Lower leg skin (tissue), 4 donors: ENCODE data around the gene SH3BGR. TPM values are rescaled to one million over a fixed set of nuclear protein-coding genes. Genes with fewer than 3 reads are reported as not detected.

Experiments used
- DNase-seq, 2 donors: peaks; one replicate each; pipeline ENCODE4 v3.0.0-alpha.2; 2019; ENCODE audit warnings: low spot score in 2 of 2
- H3K4me3 ChIP-seq: fragments of 200-600 bp; sonication (generic); 2 replicates; pipeline ENCODE4 v1.5.1; 2017; ENCODE audit warnings: mild to moderate bottlenecking, low read depth; ENCODE audit not compliant: poor library complexity, severe bottlenecking
- POLR2A ChIP-seq, 2 donors: fragments of 450-650 bp; IDR thresholded peaks; one replicate each; pipeline ENCODE4 v1.6.1; 2016 to 2017; ENCODE audit warnings: antibody characterized with exemption in 2 of 2, mild to moderate bottlenecking in 1 of 2, moderate library complexity in 1 of 2
- WGBS, 2 donors: methylation state at CpG; one replicate each; pipeline ENCODE4 v1.1.5; 2018; 5-methylcytosine and 5-hydroxymethylcytosine counted together
- intact Hi-C: fragments of 100-400 bp; cut with DNase I; formaldehyde crosslinking; loops from one replicate; pipeline ENCODE4 v1.15.0; 2023; ENCODE audit warnings: low total_unique reads
- total RNA-seq, 4 donors: library from RNA; depleted of rRNA; stranded (reverse); fragments of >200 nt; gene quantifications; one replicate each; pipeline ENCODE4 v1.1.0, GENCODE V29; 2016
- TF ChIP-seq, protein P1 (sequence below), 3 donors: fragments of 450-650 bp; IDR thresholded peaks; one replicate each; pipeline ENCODE4 v1.5.1; 2016; ENCODE audit warnings: antibody characterized with exemption in 3 of 3, mild to moderate bottlenecking in 3 of 3, moderate library complexity in 2 of 3

Gene SH3BGR
- total RNA-seq, 4 donors from 2014 or later, result 0.74 to 3.7 (median 3.5) TPM; not detected in 1

DNA sequence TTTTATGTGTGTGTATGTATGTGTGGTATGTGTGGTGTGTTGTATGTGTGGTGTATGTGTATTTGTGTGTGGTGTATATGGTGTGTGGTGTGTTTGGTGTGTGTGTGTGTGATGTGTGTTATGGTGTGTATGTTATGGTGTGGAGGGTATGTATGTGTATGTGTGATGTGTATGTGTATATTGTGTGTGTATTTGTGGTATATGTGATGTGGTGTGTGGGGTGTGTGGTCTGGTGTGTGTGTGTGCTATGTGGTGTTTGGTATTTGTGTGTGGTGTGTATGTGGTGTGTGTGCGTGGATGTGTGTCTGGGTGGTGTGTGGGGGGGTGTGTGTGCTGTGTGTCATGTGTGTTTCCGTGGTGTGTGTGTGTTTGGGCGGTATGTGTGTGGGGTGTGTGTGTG lies 59.3 kb downstream of the SH3BGR start:
- DNase-seq, result no peak
- H3K4me3 ChIP-seq, result no peak overlapping the region
- intact Hi-C loops, result no loop called here
- TF ChIP-seq, protein P1, sequence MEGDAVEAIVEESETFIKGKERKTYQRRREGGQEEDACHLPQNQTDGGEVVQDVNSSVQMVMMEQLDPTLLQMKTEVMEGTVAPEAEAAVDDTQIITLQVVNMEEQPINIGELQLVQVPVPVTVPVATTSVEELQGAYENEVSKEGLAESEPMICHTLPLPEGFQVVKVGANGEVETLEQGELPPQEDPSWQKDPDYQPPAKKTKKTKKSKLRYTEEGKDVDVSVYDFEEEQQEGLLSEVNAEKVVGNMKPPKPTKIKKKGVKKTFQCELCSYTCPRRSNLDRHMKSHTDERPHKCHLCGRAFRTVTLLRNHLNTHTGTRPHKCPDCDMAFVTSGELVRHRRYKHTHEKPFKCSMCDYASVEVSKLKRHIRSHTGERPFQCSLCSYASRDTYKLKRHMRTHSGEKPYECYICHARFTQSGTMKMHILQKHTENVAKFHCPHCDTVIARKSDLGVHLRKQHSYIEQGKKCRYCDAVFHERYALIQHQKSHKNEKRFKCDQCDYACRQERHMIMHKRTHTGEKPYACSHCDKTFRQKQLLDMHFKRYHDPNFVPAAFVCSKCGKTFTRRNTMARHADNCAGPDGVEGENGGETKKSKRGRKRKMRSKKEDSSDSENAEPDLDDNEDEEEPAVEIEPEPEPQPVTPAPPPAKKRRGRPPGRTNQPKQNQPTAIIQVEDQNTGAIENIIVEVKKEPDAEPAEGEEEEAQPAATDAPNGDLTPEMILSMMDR (IDR thresholded peaks at IDR 0.05), result no peak
- no peak for TF ChIP-seq POLR2A (IDR thresholded peaks at IDR 0.05)
- WGBS, 2 donors, result 92 to 96% methylated on average over 3 of the region's 3 CpGs

DNA sequence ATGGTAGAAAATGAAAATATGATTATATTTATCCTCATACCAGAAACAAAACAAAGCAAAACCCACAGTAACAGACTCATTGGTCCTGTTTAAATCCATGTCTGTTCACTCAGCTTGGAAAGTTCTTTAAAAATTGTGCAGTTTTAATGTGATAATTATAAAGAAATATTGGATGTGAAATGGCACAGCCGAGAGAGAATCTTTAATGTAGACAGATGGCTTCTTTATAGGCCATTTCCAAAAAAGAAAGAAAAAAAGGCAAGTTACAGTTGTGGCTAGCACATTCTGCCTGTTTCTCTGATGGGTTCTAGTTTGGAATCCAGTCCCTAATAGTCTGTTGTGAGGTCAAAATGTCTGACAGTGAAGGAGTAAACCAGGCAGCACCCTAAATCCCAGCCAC lies 62.0 kb downstream of the SH3BGR start:
- 80 to 83% methylated on average over 1 of the region's 1 CpG for WGBS, 2 donors
- intact Hi-C loops, result no loop called here
- DNase-seq, result no peak
- no peak for TF ChIP-seq POLR2A (IDR thresholded peaks at IDR 0.05)
- TF ChIP-seq, protein P1 (IDR thresholded peaks at IDR 0.05), result no peak
- no peak overlapping the region for H3K4me3 ChIP-seq

DNA sequence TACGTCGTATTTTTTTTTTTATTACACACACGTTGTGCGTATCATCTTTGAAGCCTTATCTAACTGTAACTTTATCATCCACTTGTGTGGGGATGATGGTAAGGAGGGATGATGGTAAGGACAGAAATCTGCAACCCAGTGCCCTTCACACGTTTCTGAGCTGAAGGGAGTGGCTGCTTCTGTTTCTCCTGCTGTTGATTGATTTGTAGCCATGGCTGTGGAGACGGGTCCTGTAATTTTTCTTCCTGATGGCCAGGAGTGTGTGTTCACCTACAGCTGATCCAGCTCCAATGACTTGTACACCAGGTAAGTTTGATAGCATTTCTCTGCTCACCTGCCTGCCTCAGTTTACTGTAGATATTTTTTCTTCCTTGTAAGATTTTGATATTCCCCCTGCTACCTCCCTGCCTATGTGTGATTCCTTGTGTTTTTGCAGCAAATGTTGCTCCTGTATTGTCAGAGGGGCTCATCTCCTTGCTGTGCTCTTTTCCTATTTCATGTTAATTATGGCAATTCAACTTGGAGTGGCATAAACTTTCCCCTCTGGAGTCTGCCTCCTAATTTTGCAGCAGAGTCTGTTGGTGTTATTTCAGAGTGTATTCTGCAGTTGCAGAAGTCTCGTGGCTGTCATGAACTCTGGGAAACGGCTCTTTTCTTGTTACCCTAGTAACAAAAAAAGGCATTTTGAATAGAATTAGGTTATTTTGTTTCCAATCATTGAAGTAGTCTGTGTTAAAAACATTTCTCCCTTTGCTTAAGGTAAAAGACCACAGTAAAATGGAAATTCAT lies 64.1 kb downstream of the SH3BGR start:
- intact Hi-C loops, result no loop called here

DNA sequence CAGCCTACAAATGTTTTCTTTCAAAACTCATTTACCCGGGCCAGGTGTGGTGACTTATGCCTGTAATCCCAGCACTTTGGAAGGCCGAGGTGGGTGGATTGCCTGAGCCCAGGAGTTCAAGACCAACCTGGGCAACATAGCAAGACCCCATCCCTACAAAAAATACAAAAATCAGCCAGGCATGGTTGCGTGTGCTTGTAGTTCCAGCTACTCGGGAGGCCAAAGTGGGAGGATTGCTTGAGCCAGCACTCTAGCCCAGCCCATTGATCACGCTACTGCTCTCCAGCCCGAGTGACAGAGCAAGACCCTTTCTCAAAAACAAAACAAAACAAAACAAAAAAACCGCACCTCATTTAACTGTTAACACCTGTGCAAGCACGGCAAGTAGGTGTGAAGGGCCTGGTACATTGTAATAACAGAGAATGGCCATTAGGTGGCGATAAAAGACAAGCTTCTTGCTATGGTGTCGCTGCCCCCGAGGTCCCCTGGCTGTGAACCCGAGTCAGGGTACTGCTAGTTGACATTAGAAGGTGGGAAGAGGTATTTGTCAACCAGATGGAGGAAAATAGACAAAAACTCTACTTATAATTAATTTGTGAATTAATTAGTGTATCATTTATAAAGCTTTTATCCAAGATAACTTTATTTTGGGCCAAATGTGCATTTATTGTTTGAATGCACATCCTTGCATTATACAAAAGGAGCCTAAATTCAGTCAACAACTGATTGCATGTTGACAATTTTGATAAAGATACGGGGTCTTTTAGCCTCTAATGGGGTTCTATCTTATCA lies 66.5 kb downstream of the SH3BGR start:
- intact Hi-C loops, result no loop called here
- 23 to 25% methylated on average over 11 to 13 of the region's 13 CpGs for WGBS, 2 donors
- TF ChIP-seq, protein P1 (IDR thresholded peaks at IDR 0.05), result peak in 1 of 3 donors; percentile 51
- TF ChIP-seq POLR2A (IDR thresholded peaks at IDR 0.05), result no peak
- no peak overlapping the region for H3K4me3 ChIP-seq
- DNase-seq, result no peak

More for the DNA sequence above, 64.1 kb downstream of the SH3BGR start:
- TF ChIP-seq POLR2A (IDR thresholded peaks at IDR 0.05), result no peak
- TF ChIP-seq, protein P1 (IDR thresholded peaks at IDR 0.05), result no peak
- H3K4me3 ChIP-seq, result no peak overlapping the region
- no peak for DNase-seq
- WGBS, 2 donors, result 71 to 73% methylated on average over 8 of the region's 8 CpGs

DNA sequence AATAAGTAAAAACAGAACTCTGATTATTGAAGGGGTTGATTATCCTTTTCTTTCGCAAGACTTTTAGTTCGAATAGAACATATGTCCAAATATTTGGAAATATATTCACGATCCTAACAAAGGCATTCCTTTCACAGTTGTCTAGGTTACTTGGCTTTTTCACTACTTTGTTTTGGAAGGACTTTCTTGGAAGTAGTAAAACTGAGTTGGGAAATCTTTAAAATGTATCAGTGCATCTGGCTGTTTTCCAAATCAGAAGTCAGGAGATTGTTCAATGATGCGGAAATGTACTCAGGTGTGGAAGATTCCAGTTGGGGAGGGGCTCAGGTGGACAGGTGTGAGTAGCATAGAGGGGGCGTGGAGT lies 67.1 kb downstream of the SH3BGR start:
- intact Hi-C loops, result no loop called here
- TF ChIP-seq, protein P1 (IDR thresholded peaks at IDR 0.05), result no peak
- TF ChIP-seq POLR2A (IDR thresholded peaks at IDR 0.05), result no peak
- DNase-seq, result no peak

More for the DNA sequence above, 67.1 kb downstream of the SH3BGR start:
- H3K4me3 ChIP-seq, result no peak overlapping the region
- WGBS, 2 donors, result 35 to 51% methylated on average over 5 of the region's 5 CpGs
